Islet of Langerhans (tissue), 1 donor: ENCODE results near the gene INTS14.

Experiments used
- FAIRE-seq: peaks from one replicate; lab custom pipeline; 2011; peaks lifted over from hg19 to GRCh38; lab: Jason Lieb, UNC

The INTS14 gene

GRCh38 chr15:65530318-65531111 lies 80.4 kb downstream of the INTS14 start, which contains the start of gene HACD3:
HACD3 (plus strand) TSS chr15:65530463; CDS start chr15:65530632, 169 bp downstream.
- FAIRE-seq: no peak

GRCh38 chr15:65529762-65530317 lies 81.1 kb downstream of the INTS14 start:
- FAIRE-seq: no peak
